IPS-18a (cell line): ENCODE data around the gene CABCOCO1.
A peak's percentile ranks its signal among the peaks of the same experiment; 100 is the strongest.

Experiments used
- H3K27ac ChIP-seq: one replicate; pipeline ENCODE4 v1.5.1; 2013; ENCODE audit warnings: low read length
- H3K27me3 ChIP-seq: one replicate; pipeline ENCODE4 v1.6.1; 2013; ENCODE audit warnings: mild to moderate bottlenecking, low read length; ENCODE audit not compliant: control insufficient read depth, insufficient read depth
- H3K36me3 ChIP-seq: one replicate; pipeline ENCODE4 v1.6.1; 2013; ENCODE audit warnings: low read depth, low read length; ENCODE audit not compliant: control insufficient read depth
- H3K4me1 ChIP-seq: one replicate; pipeline ENCODE4 v1.6.1; 2013; ENCODE audit warnings: low read depth, low read length; ENCODE audit not compliant: control insufficient read depth
- H3K4me3 ChIP-seq: one replicate; pipeline ENCODE4 v1.5.1; 2013; ENCODE audit warnings: low read length
- H3K9ac ChIP-seq: one replicate; pipeline ENCODE4 v1.6.1; 2013; ENCODE audit warnings: mild to moderate bottlenecking, low read length, moderate library complexity
- H3K9me3 ChIP-seq: one replicate; pipeline ENCODE4 v1.6.1; 2013; ENCODE audit warnings: low read depth, low read length; ENCODE audit not compliant: control insufficient read depth

Gene CABCOCO1

GRCh38 chr10:61662794-61663259, at the start of gene CABCOCO1:
TSS of gene CABCOCO1 (plus strand) at chr10:61662929. CDS start at chr10:61662973, 44 bp downstream.
- no peaks in the 10 kb centered on the region for H3K36me3 ChIP-seq
- no peak within 1 kb of the TSS for H3K27ac ChIP-seq
- no peak within 1 kb of the TSS for H3K9ac ChIP-seq
- peaks cover 8% of the 10 kb centered on the region for H3K4me1 ChIP-seq
- no peaks in the 10 kb centered on the region for H3K9me3 ChIP-seq
- H3K27me3 ChIP-seq, result peaks cover 15% of the 10 kb centered on the region
- H3K4me3 ChIP-seq, result peak within 1 kb of the TSS; percentile 71

GRCh38 chr10:61613665-61614064, 49.1 kb upstream of the CABCOCO1 start:
- no peaks in the 10 kb centered on the region for H3K4me1 ChIP-seq
- no peaks in the 10 kb centered on the region for H3K36me3 ChIP-seq
- no peaks in the 10 kb centered on the region for H3K27me3 ChIP-seq
- H3K4me3 ChIP-seq, result no peak overlapping the region
- H3K27ac ChIP-seq, result no peak overlapping the region
- no peak overlapping the region for H3K9ac ChIP-seq
- H3K9me3 ChIP-seq, result no peaks in the 10 kb centered on the region

GRCh38 chr10:61616611-61617010, 46.1 kb upstream of the CABCOCO1 start:
- Histone ChIP-seq H3K9ac (no peak overlapping the region), H3K27me3 (no peaks in the 10 kb centered on the region), H3K9me3 (no peaks in the 10 kb centered on the region), H3K36me3 (no peaks in the 10 kb centered on the region), H3K4me3 (no peak overlapping the region), H3K27ac (no peak overlapping the region), H3K4me1 (no peaks in the 10 kb centered on the region)

- Histone ChIP-seq H3K4me1 (no peaks in the 10 kb centered on the region), H3K36me3 (no peaks in the 10 kb centered on the region), H3K27ac (no peak overlapping the region), H3K9me3 (no peaks in the 10 kb centered on the region), H3K27me3 (no peaks in the 10 kb centered on the region), H3K9ac (no peak overlapping the region), H3K4me3 (no peak overlapping the region)
Observed at GRCh38 chr10:61617180-61617579, 45.5 kb upstream of the CABCOCO1 start.

GRCh38 chr10:61617586-61617985, 45.1 kb upstream of the CABCOCO1 start:
- Histone ChIP-seq H3K36me3 (no peaks in the 10 kb centered on the region), H3K9ac (no peak overlapping the region), H3K4me1 (no peaks in the 10 kb centered on the region), H3K27ac (no peak overlapping the region), H3K4me3 (no peak overlapping the region), H3K27me3 (no peaks in the 10 kb centered on the region), H3K9me3 (no peaks in the 10 kb centered on the region)

GRCh38 chr10:61618388-61618961, 44.3 kb upstream of the CABCOCO1 start:
- no peaks in the 10 kb centered on the region for H3K36me3 ChIP-seq

GRCh38 chr10:61620506-61620905, 42.2 kb upstream of the CABCOCO1 start:
- Histone ChIP-seq H3K4me1 (no peaks in the 10 kb centered on the region), H3K9ac (no peak overlapping the region), H3K9me3 (no peaks in the 10 kb centered on the region), H3K36me3 (no peaks in the 10 kb centered on the region), H3K27me3 (no peaks in the 10 kb centered on the region), H3K4me3 (no peak overlapping the region), H3K27ac (no peak overlapping the region)

More at GRCh38 chr10:61618388-61618961, 44.3 kb upstream of the CABCOCO1 start:
- Histone ChIP-seq H3K9ac (no peak overlapping the region), H3K4me3 (no peak overlapping the region), H3K4me1 (no peaks in the 10 kb centered on the region), H3K9me3 (no peaks in the 10 kb centered on the region), H3K27ac (no peak overlapping the region), H3K27me3 (no peaks in the 10 kb centered on the region)

GRCh38 chr10:61621605-61622051, 41.1 kb upstream of the CABCOCO1 start:
- no peaks in the 10 kb centered on the region for H3K4me1 ChIP-seq
- H3K9me3 ChIP-seq, result no peaks in the 10 kb centered on the region
- H3K9ac ChIP-seq, result no peak overlapping the region
- H3K27me3 ChIP-seq, result no peaks in the 10 kb centered on the region
- no peaks in the 10 kb centered on the region for H3K36me3 ChIP-seq
- H3K27ac ChIP-seq, result no peak overlapping the region
- H3K4me3 ChIP-seq, result no peak overlapping the region

GRCh38 chr10:61623161-61623560, 39.6 kb upstream of the CABCOCO1 start:
- H3K36me3 ChIP-seq, result no peaks in the 10 kb centered on the region
- no peak overlapping the region for H3K9ac ChIP-seq
- H3K27me3 ChIP-seq, result no peaks in the 10 kb centered on the region
- no peak overlapping the region for H3K4me3 ChIP-seq
- no peak overlapping the region for H3K27ac ChIP-seq
- no peaks in the 10 kb centered on the region for H3K4me1 ChIP-seq
- H3K9me3 ChIP-seq, result no peaks in the 10 kb centered on the region

- H3K4me3 ChIP-seq, result no peak overlapping the region
- no peaks in the 10 kb centered on the region for H3K4me1 ChIP-seq
- no peaks in the 10 kb centered on the region for H3K9me3 ChIP-seq
- no peaks in the 10 kb centered on the region for H3K36me3 ChIP-seq
- no peak overlapping the region for H3K9ac ChIP-seq
- no peak overlapping the region for H3K27ac ChIP-seq
- no peaks in the 10 kb centered on the region for H3K27me3 ChIP-seq
Observed at GRCh38 chr10:61626209-61626608, 36.5 kb upstream of the CABCOCO1 start.

- Histone ChIP-seq H3K27me3 (no peaks in the 10 kb centered on the region), H3K4me1 (no peaks in the 10 kb centered on the region), H3K4me3 (no peak overlapping the region), H3K27ac (no peak overlapping the region), H3K9me3 (no peaks in the 10 kb centered on the region), H3K9ac (no peak overlapping the region), H3K36me3 (no peaks in the 10 kb centered on the region)
Observed at GRCh38 chr10:61627266-61627665, 35.5 kb upstream of the CABCOCO1 start.

GRCh38 chr10:61628151-61628874, 34.4 kb upstream of the CABCOCO1 start:
- Histone ChIP-seq H3K4me3 (no peak overlapping the region), H3K4me1 (no peaks in the 10 kb centered on the region), H3K9ac (no peak overlapping the region), H3K27ac (no peak overlapping the region), H3K9me3 (no peaks in the 10 kb centered on the region), H3K27me3 (no peaks in the 10 kb centered on the region), H3K36me3 (no peaks in the 10 kb centered on the region)
